ENCODE data around the gene DOK5. TPM values are rescaled to one million over a fixed set of nuclear protein-coding genes. Genes with fewer than 3 reads are reported as not detected.

DOK5 gene
- total and polyA plus RNA-seq, 10 of the 15 experiments (the other 5 are each of a cell fraction or from before 2014, with no cell fraction given), result 0.03 TPM; not detected in 9

- CTCF ChIA-PET, result no interaction called here
- H3K27me3 ChIP-seq (replicated peaks in 1 of 2; ENCODE audit: control insufficient read depth in 2 of 2, insufficient read depth in 2 of 2, low read length in 1 of 2), result peaks cover 4 to 11% of the 10 kb centered on the region in 2 experiments
- SMC1A ChIA-PET (ENCODE audit: uncharacterized antibody, unreplicated experiment), result no interaction called here
- DNase-seq (ENCODE audit: low read depth, low spot score) (no peak), ATAC-seq (no peak), FAIRE-seq (no peak)
- intact Hi-C loops (cut with micrococcal nuclease; ENCODE audit: unreplicated experiment) (no loop called here), in situ Hi-C loops (cut with MboI) (no loop called here)
- H3K9ac ChIP-seq (ENCODE audit: control insufficient read depth, insufficient read depth, low read length), result no peak overlapping the region
- RAD21 ChIA-PET (ENCODE audit: unreplicated experiment), result no interaction called here
- no peak overlapping the region for H2AFZ ChIP-seq (ENCODE audit: control insufficient read depth, low read depth, low read length)
- H3K36me3 ChIP-seq (ENCODE audit: control insufficient read depth in 2 of 2, insufficient read depth in 2 of 2, low read length in 1 of 2), result no peaks in the 10 kb centered on the region
- 14% methylated on average over 3 of the region's 3 CpGs for WGBS (ENCODE audit: insufficient coverage, insufficient replicate concordance, low lambda C conversion rate, missing lambda C conversion rate)
- H3K4me2 ChIP-seq (ENCODE audit: control insufficient read depth, insufficient read depth), result no peak overlapping the region
- no peaks in the 10 kb centered on the region for H3K79me2 ChIP-seq (ENCODE audit: control insufficient read depth, insufficient read depth, low read length)
- POLR2A ChIA-PET, result no interaction called here
- no peak overlapping the region for H3K4me3 ChIP-seq
- no peaks in the 10 kb centered on the region for H4K20me1 ChIP-seq (ENCODE audit: control insufficient read depth, insufficient read depth)
- H3K4me1 ChIP-seq (ENCODE audit: control insufficient read depth, insufficient read depth, low read length), result no peaks in the 10 kb centered on the region
- H3K27ac ChIP-seq (ENCODE audit: control insufficient read depth, insufficient read depth), result no peak overlapping the region
- BruUV-seq (replicated peaks), result no TSS peak
- no peaks in the 10 kb centered on the region for H3K9me3 ChIP-seq (replicated peaks; ENCODE audit: control insufficient read depth, insufficient read depth, low read length)
- no peak for TF ChIP-seq CEBPZ (IDR thresholded peaks at IDR 0.05; ENCODE audit: low read depth, low read length)
- no peak for TF ChIP-seq SMAD1 (IDR thresholded peaks at IDR 0.05; ENCODE audit: low read depth, partially characterized antibody)
- TF ChIP-seq RBBP5 (conservative IDR thresholded peaks at IDR 0.05), result no peak
- TF ChIP-seq USF2 (IDR thresholded peaks at IDR 0.05; ENCODE audit: borderline replicate concordance, low read depth, low read length), result no peak
- no peak for TF ChIP-seq CUX1 (IDR thresholded peaks at IDR 0.05; ENCODE audit: insufficient replicate concordance, low read depth, low read length)
- no peak for TF ChIP-seq CTCF (IDR thresholded peaks at IDR 0.05 in 2 of 3, conservative IDR thresholded peaks at IDR 0.05 in 1 of 3; ENCODE audit: control insufficient read depth in 2 of 3, extremely low read depth in 1 of 3, insufficient read depth in 1 of 3, low read depth in 3 of 3, low read length in 3 of 3)
- no peak for TF ChIP-seq STAT3 (IDR thresholded peaks at IDR 0.05; ENCODE audit: low read depth, low read length)
- no peak for TF ChIP-seq NR2C1 (IDR thresholded peaks at IDR 0.05)
- no peak for TF ChIP-seq FOXK2 (IDR thresholded peaks at IDR 0.05)
These were observed 2.0 kb downstream of the DOK5 start for GRCh38 chr20:54477191-54477955.
